Measurements from ENCODE around the gene ZDHHC13. TPM values are rescaled to one million over a fixed set of nuclear protein-coding genes. Genes with fewer than 3 reads are reported as not detected.
A peak's percentile ranks its signal among the peaks of the same experiment; 100 is the strongest.

ZDHHC13 gene
- total RNA-seq, 1 donor from 2014 or later = 10.6 TPM

DNA sequence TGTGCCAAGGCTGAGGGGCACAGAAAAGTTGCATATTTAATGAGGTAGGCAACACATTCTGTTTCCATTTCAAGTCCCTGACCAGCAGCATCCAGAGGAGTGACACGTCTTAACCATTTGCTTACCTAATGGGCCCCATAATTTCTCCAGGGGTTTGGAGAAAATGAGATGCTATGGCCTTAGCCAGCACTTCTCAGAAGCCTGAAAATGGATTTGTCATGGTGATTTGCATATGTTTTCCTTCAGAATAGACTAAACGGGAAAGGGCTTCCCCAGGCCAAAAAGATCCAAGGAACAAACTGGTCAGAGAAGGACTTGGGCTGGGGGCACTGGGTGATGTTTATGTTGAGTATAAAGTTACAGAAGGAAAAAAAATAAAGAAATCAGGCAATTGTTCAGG is 68.1 kb downstream of the ZDHHC13 start:
- peaks cover 10% of the 10 kb centered on the region for H3K4me1 Mint-ChIP-seq (ENCODE audit: low read depth, unreplicated experiment)
- no peak for FAIRE-seq

GRCh38 chr11:19185516-19186052 is 68.6 kb downstream of the ZDHHC13 start:
- Histone ChIP-seq H3K4me2 (ENCODE audit: low read length) (no peak overlapping the region), H4K20me1 (ENCODE audit: insufficient read depth, low read length) (no peaks in the 10 kb centered on the region), H3K9me3 (ENCODE audit: insufficient read depth, low read depth, low read length) (no peaks in the 10 kb centered on the region), H3K4me1 (ENCODE audit: insufficient read depth, low read length) (no peaks in the 10 kb centered on the region), H3K4me3 (ENCODE audit: insufficient read depth, low read depth, low read length) (no peak overlapping the region), H3K36me3 (ENCODE audit: insufficient read depth, low read length) (no peaks in the 10 kb centered on the region), H3K27me3 (ENCODE audit: insufficient read depth, low read length) (no peaks in the 10 kb centered on the region), H3K79me2 (ENCODE audit: insufficient read depth, low read length) (no peaks in the 10 kb centered on the region), H3K27ac (ENCODE audit: low read depth, low read length) (no peak overlapping the region), H3K9ac (ENCODE audit: low read length) (no peak overlapping the region), H2AFZ (ENCODE audit: low read depth, low read length) (no peak overlapping the region)
- FAIRE-seq = no peak
- peaks cover 1% of the 10 kb centered on the region for H3K27me3 Mint-ChIP-seq (ENCODE audit: low read depth, unreplicated experiment)
- no peak for DNase-seq (ENCODE audit: low read depth)
- no peak overlapping the region for H3K27ac Mint-ChIP-seq (ENCODE audit: unreplicated experiment)
- no peaks in the 10 kb centered on the region for H3K9me3 Mint-ChIP-seq (ENCODE audit: unreplicated experiment)
- no peak overlapping the region for H3K4me3 Mint-ChIP-seq (ENCODE audit: unreplicated experiment)
- H3K4me1 Mint-ChIP-seq (ENCODE audit: low read depth, unreplicated experiment) = peaks cover 10% of the 10 kb centered on the region
- TF ChIP-seq EZH2 (IDR thresholded peaks at IDR 0.05; ENCODE audit: insufficient read depth, low read length) = no peak
- TF ChIP-seq, protein P1, sequence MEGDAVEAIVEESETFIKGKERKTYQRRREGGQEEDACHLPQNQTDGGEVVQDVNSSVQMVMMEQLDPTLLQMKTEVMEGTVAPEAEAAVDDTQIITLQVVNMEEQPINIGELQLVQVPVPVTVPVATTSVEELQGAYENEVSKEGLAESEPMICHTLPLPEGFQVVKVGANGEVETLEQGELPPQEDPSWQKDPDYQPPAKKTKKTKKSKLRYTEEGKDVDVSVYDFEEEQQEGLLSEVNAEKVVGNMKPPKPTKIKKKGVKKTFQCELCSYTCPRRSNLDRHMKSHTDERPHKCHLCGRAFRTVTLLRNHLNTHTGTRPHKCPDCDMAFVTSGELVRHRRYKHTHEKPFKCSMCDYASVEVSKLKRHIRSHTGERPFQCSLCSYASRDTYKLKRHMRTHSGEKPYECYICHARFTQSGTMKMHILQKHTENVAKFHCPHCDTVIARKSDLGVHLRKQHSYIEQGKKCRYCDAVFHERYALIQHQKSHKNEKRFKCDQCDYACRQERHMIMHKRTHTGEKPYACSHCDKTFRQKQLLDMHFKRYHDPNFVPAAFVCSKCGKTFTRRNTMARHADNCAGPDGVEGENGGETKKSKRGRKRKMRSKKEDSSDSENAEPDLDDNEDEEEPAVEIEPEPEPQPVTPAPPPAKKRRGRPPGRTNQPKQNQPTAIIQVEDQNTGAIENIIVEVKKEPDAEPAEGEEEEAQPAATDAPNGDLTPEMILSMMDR (IDR thresholded peaks at IDR 0.05; ENCODE audit: insufficient read depth, low read depth, low read length) = no peak
- H3K36me3 Mint-ChIP-seq (ENCODE audit: low read depth, unreplicated experiment) = peaks cover 3% of the 10 kb centered on the region

More for the DNA sequence above, 68.1 kb downstream of the ZDHHC13 start:
- H3K9me3 ChIP-seq (ENCODE audit: insufficient read depth, low read depth, low read length) = no peaks in the 10 kb centered on the region
- Mint-ChIP-seq H3K27me3 (ENCODE audit: low read depth, unreplicated experiment) (peaks cover 1% of the 10 kb centered on the region), H3K4me3 (ENCODE audit: unreplicated experiment) (no peak overlapping the region), H3K36me3 (ENCODE audit: low read depth, unreplicated experiment) (peaks cover 3% of the 10 kb centered on the region), H3K9me3 (ENCODE audit: unreplicated experiment) (no peaks in the 10 kb centered on the region), H3K27ac (ENCODE audit: unreplicated experiment) (no peak overlapping the region)
- no peak overlapping the region for H3K9ac ChIP-seq (ENCODE audit: low read length)
- no peaks in the 10 kb centered on the region for H4K20me1 ChIP-seq (ENCODE audit: insufficient read depth, low read length)
- no peak overlapping the region for H3K4me3 ChIP-seq (ENCODE audit: insufficient read depth, low read depth, low read length)
- no peak overlapping the region for H3K27ac ChIP-seq (ENCODE audit: low read depth, low read length)
- no peak for DNase-seq (ENCODE audit: low read depth)
- no peak for TF ChIP-seq EZH2 (IDR thresholded peaks at IDR 0.05; ENCODE audit: insufficient read depth, low read length)
- TF ChIP-seq, protein P1 (IDR thresholded peaks at IDR 0.05; ENCODE audit: insufficient read depth, low read depth, low read length) = no peak
- H3K27me3 ChIP-seq (ENCODE audit: insufficient read depth, low read length) = no peaks in the 10 kb centered on the region
- H2AFZ ChIP-seq (ENCODE audit: low read depth, low read length) = no peak overlapping the region
- no peak overlapping the region for H3K4me2 ChIP-seq (ENCODE audit: low read length)
- H3K36me3 ChIP-seq (ENCODE audit: insufficient read depth, low read length) = no peaks in the 10 kb centered on the region
- H3K4me1 ChIP-seq (ENCODE audit: insufficient read depth, low read length) = no peaks in the 10 kb centered on the region
- no peaks in the 10 kb centered on the region for H3K79me2 ChIP-seq (ENCODE audit: insufficient read depth, low read length)

DNA sequence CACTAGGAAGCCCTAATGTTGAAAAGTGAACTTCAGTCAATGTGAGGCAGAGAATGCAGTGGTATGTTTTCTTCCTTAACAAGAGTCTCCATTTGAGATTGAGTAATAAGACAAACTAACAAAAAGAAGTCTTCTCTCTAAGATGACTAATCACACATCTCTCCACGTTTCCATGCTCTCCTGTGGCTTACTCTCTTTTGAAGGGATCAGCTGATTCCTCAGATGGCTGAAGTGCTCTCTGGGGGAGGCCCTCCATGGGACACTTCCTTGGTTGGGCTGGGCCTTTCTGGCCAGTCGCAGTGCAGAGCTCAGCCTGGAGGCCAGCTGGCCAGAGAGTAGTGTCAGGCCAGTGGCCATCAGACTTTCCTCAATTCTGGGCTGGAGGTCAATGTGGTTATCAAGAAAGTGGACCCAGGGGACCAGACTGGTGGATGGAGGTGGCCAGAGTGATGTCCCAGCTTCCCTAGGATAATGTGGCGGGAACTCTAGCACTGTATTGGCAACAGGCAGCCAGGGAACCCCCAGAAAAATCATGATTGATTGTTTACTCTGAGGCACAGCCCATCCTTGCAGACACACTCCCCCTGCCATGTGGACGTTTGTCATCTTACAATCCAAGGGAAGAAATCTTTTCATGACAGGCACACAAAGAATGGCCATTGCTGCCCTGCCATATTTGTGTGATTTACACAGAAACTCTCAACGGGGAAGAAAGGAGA is 70.3 kb downstream of the ZDHHC13 start:
- Histone ChIP-seq H3K27me3 (ENCODE audit: insufficient read depth, low read length) (no peaks in the 10 kb centered on the region), H3K36me3 (ENCODE audit: insufficient read depth, low read length) (no peaks in the 10 kb centered on the region), H3K9me3 (ENCODE audit: insufficient read depth, low read depth, low read length) (no peaks in the 10 kb centered on the region), H3K27ac (ENCODE audit: low read depth, low read length) (no peak overlapping the region), H3K4me1 (ENCODE audit: insufficient read depth, low read length) (no peaks in the 10 kb centered on the region), H3K79me2 (ENCODE audit: insufficient read depth, low read length) (no peaks in the 10 kb centered on the region), H2AFZ (ENCODE audit: low read depth, low read length) (no peak overlapping the region), H3K9ac (ENCODE audit: low read length) (no peak overlapping the region), H4K20me1 (ENCODE audit: insufficient read depth, low read length) (no peaks in the 10 kb centered on the region), H3K4me3 (ENCODE audit: insufficient read depth, low read depth, low read length) (no peak overlapping the region), H3K4me2 (ENCODE audit: low read length) (no peak overlapping the region)
- peaks cover 10% of the 10 kb centered on the region for H3K4me1 Mint-ChIP-seq (ENCODE audit: low read depth, unreplicated experiment)
- peaks cover 1% of the 10 kb centered on the region for H3K27me3 Mint-ChIP-seq (ENCODE audit: low read depth, unreplicated experiment)
- H3K4me3 Mint-ChIP-seq (ENCODE audit: unreplicated experiment) = no peak overlapping the region
- H3K9me3 Mint-ChIP-seq (ENCODE audit: unreplicated experiment) = no peaks in the 10 kb centered on the region
- H3K27ac Mint-ChIP-seq (ENCODE audit: unreplicated experiment) = no peak overlapping the region
- H3K36me3 Mint-ChIP-seq (ENCODE audit: low read depth, unreplicated experiment) = peaks cover 3% of the 10 kb centered on the region
- no peak for TF ChIP-seq EZH2 (IDR thresholded peaks at IDR 0.05; ENCODE audit: insufficient read depth, low read length)
- TF ChIP-seq, protein P1 (IDR thresholded peaks at IDR 0.05; ENCODE audit: insufficient read depth, low read depth, low read length) = no peak
- FAIRE-seq (no peak), DNase-seq (ENCODE audit: low read depth) (peak; percentile 30)
